ENCODE results near the gene STARD13.

GRCh38 chr13:33153421-33154404, 131.8 kb downstream of the STARD13 start:
- TF ChIP-seq CTCF (conservative IDR thresholded peaks at IDR 0.05; ENCODE audit: low read depth, low read length): no peak
- no peak for TF ChIP-seq EZH2 (IDR thresholded peaks at IDR 0.05; ENCODE audit: low read length, unreplicated experiment)
